Measurements from ENCODE around the gene CNTNAP5.

Gene CNTNAP5

DNA sequence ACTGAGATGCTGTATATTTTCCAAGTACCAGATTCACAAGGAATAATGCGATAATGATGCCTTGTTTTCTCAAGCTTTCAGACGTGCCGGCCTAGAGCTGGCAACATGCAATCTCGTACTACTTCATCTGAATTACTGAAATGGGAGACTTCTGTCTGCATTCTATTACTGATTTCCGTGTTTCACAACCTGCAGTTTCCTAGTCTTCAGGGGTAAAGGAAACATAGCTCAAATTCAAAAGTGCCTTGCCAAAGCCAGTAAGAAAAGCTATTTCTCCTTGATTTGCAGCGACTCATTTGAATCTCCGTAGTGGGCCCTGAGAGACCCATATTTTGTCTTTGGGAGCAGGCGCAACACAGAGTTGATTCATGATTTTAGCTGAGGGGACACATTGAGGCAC is 289.0 kb downstream of the CNTNAP5 start:
- Histone ChIP-seq H3K79me2 (ENCODE audit: control insufficient read depth, insufficient read depth, low read length, poor library complexity) (no peaks in the 10 kb centered on the region), H3K27me3 (ENCODE audit: insufficient read depth, low read length) (no peaks in the 10 kb centered on the region), H3K14ac (ENCODE audit: low read length) (no peak overlapping the region), H2BK12ac (ENCODE audit: low read length) (no peak overlapping the region), H4K8ac (ENCODE audit: low read depth, low read length) (no peak overlapping the region), H3K9me3 (ENCODE audit: insufficient read depth, low read depth, low read length) (no peaks in the 10 kb centered on the region), H3K4me1 (ENCODE audit: control insufficient read depth in 1 of 2, insufficient read depth in 2 of 2, low read length in 2 of 2) (no peaks in the 10 kb centered on the region), H3K36me3 (ENCODE audit: control insufficient read depth in 1 of 2, insufficient read depth in 2 of 2, low read length in 2 of 2) (no peaks in the 10 kb centered on the region), H3K4me3 (ENCODE audit: low read depth, low read length) (no peak overlapping the region), H3K4me2 (ENCODE audit: low read length) (no peak overlapping the region), H3K27ac (ENCODE audit: low read depth, low read length) (no peak overlapping the region), H2BK120ac (ENCODE audit: insufficient read depth, low read length, poor library complexity) (no peak overlapping the region), H4K12ac (ENCODE audit: low read depth, low read length) (no peak overlapping the region), H4K91ac (ENCODE audit: low read depth, low read length) (no peak overlapping the region), H2AFZ (ENCODE audit: insufficient read depth, low read length, poor library complexity) (no peak overlapping the region), H3K23ac (ENCODE audit: low read length) (no peak overlapping the region), H3K18ac (ENCODE audit: low read length) (no peak overlapping the region), H2BK5ac (ENCODE audit: low read depth, low read length, poor library complexity) (no peak overlapping the region), H3K79me1 (ENCODE audit: low read length) (no peaks in the 10 kb centered on the region), H3K4ac (ENCODE audit: low read depth, low read length) (no peak overlapping the region), H2AK5ac (ENCODE audit: low read length) (no peak overlapping the region), H3K9ac (ENCODE audit: low read length) (no peak overlapping the region)
- DNase-seq: no peak
- WGBS (ENCODE audit: extremely low coverage, insufficient coverage, insufficient read length): no CpG with 5 or more reads among the region's 8 CpGs

DNA sequence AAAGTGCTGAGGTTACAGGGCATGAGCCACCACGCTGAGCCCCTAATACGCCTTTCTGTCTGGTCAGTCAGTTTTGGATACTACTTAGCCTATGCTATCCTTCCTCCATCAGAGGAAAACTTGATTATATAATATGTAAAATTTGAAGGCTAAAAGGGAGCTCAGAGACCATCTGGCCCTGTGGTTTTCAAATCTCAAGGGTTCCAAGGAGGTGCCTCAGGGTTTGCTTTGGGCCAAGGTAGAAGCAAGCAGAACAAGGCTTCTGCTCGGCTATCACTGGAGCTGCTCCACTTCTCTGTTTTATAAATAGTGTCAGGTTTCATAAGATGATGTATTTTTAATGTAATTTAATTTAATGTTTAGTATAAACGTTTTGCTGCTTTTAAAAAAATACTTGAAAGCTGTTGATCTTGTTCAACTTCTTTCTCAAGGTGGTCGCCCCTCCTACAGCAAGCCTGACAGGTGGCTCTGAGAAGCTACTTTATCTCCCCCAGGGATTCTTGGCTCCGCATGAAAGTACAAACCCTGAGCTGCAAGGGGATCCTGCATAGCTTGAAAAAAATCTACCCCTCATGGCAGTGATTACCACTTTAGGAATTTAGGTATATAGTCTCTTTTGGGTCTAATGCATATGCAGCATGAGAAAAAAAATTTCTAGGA is 290.3 kb downstream of the CNTNAP5 start:
- H3K27me3 ChIP-seq (ENCODE audit: insufficient read depth, low read length): no peaks in the 10 kb centered on the region
- no peaks in the 10 kb centered on the region for H3K36me3 ChIP-seq (ENCODE audit: control insufficient read depth in 1 of 2, insufficient read depth in 2 of 2, low read length in 2 of 2)
- no peak overlapping the region for H2BK120ac ChIP-seq (ENCODE audit: insufficient read depth, low read length, poor library complexity)
- no peak overlapping the region for H3K14ac ChIP-seq (ENCODE audit: low read length)
- H2AK5ac ChIP-seq (ENCODE audit: low read length): no peak overlapping the region
- H3K4me3 ChIP-seq (ENCODE audit: low read depth, low read length): no peak overlapping the region
- no peak overlapping the region for H3K9ac ChIP-seq (ENCODE audit: low read length)
- H3K4me1 ChIP-seq (ENCODE audit: control insufficient read depth in 1 of 2, insufficient read depth in 2 of 2, low read length in 2 of 2): no peaks in the 10 kb centered on the region
- H3K79me2 ChIP-seq (ENCODE audit: control insufficient read depth, insufficient read depth, low read length, poor library complexity): no peaks in the 10 kb centered on the region
- H2AFZ ChIP-seq (ENCODE audit: insufficient read depth, low read length, poor library complexity): no peak overlapping the region
- no peaks in the 10 kb centered on the region for H3K79me1 ChIP-seq (ENCODE audit: low read length)
- no peak overlapping the region for H3K23ac ChIP-seq (ENCODE audit: low read length)
- H2BK12ac ChIP-seq (ENCODE audit: low read length): no peak overlapping the region
- no peak overlapping the region for H3K18ac ChIP-seq (ENCODE audit: low read length)
- DNase-seq: no peak
- no peak overlapping the region for H4K12ac ChIP-seq (ENCODE audit: low read depth, low read length)
- no peak overlapping the region for H3K27ac ChIP-seq (ENCODE audit: low read depth, low read length)
- H3K9me3 ChIP-seq (ENCODE audit: insufficient read depth, low read depth, low read length): no peaks in the 10 kb centered on the region
- no peak overlapping the region for H4K8ac ChIP-seq (ENCODE audit: low read depth, low read length)
- WGBS (ENCODE audit: extremely low coverage, insufficient coverage, insufficient read length): 100% methylated on average over 1 of the region's 6 CpGs
- no peak overlapping the region for H3K4me2 ChIP-seq (ENCODE audit: low read length)
- no peak overlapping the region for H4K91ac ChIP-seq (ENCODE audit: low read depth, low read length)
- H3K4ac ChIP-seq (ENCODE audit: low read depth, low read length): no peak overlapping the region
- no peak overlapping the region for H2BK5ac ChIP-seq (ENCODE audit: low read depth, low read length, poor library complexity)

DNA sequence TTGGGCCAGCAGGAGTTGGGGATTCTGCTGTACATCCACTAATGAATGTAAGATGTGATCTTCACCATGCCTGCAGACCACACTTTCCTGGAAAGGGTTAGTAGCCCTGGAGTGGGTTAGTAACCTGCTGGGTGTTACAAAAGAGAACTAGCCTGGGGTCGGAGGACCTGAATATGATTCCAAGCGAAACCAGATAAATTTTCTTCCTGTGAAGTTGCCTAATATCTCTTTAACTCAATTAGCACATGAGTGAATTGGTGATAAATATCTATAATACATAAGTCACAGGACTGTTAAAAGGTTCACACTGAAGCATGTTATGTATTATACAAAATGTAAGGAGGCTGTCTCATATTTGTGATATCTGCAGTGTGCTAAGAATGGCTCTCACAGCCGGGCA is 291.0 kb downstream of the CNTNAP5 start:
- no CpG with 5 or more reads among the region's 3 CpGs for WGBS (ENCODE audit: extremely low coverage, insufficient coverage, insufficient read length)
- H2BK12ac ChIP-seq (ENCODE audit: low read length): no peak overlapping the region

DNA sequence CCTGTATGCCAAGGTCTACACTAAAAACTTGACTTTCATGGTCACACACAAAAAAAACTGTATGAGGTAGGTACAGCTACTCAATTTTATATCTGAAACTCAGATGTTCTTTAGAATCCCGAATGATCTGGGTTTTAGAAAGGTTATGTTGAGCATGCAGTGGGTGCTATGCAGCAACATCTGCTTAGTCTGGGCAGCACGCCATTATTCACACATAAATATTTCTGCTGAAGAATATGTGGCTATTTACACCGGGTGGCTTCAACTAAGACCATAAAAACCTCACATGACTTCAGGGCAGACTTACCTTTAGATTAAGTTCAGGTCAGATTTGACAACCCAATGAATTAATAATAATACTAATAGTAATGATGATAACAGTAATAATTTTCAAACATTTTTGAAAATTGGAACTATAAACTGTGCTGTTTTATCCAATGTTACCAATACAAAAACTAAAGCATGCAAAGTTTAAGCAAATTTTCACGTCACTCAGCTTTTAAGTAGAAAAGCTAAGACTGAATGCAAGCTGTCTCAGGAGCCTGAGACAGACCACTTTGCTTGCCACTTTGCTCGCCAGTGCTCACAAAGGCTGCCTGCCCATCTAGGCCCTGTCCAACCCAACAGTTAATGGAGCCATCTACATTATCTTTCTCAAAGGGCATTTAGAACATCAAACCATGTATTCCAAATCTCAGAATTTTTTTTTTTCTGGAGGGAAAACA is 292.0 kb downstream of the CNTNAP5 start:
- Histone ChIP-seq H3K18ac (ENCODE audit: low read length) (no peak overlapping the region), H2AK5ac (ENCODE audit: low read length) (no peak overlapping the region), H2BK12ac (ENCODE audit: low read length) (no peak overlapping the region), H4K8ac (ENCODE audit: low read depth, low read length) (no peak overlapping the region), H3K23ac (ENCODE audit: low read length) (no peak overlapping the region), H2AFZ (ENCODE audit: insufficient read depth, low read length, poor library complexity) (no peak overlapping the region), H3K4ac (ENCODE audit: low read depth, low read length) (no peak overlapping the region), H2BK120ac (ENCODE audit: insufficient read depth, low read length, poor library complexity) (no peak overlapping the region), H3K27ac (ENCODE audit: low read depth, low read length) (no peak overlapping the region), H4K91ac (ENCODE audit: low read depth, low read length) (no peak overlapping the region), H3K9me3 (ENCODE audit: insufficient read depth, low read depth, low read length) (no peaks in the 10 kb centered on the region), H3K79me1 (ENCODE audit: low read length) (no peaks in the 10 kb centered on the region), H4K12ac (ENCODE audit: low read depth, low read length) (no peak overlapping the region), H3K4me1 (ENCODE audit: control insufficient read depth in 1 of 2, insufficient read depth in 2 of 2, low read length in 2 of 2) (no peaks in the 10 kb centered on the region), H3K4me3 (ENCODE audit: low read depth, low read length) (no peak overlapping the region), H3K14ac (ENCODE audit: low read length) (no peak overlapping the region), H3K4me2 (ENCODE audit: low read length) (no peak overlapping the region), H3K79me2 (ENCODE audit: control insufficient read depth, insufficient read depth, low read length, poor library complexity) (no peaks in the 10 kb centered on the region), H2BK5ac (ENCODE audit: low read depth, low read length, poor library complexity) (no peak overlapping the region), H3K9ac (ENCODE audit: low read length) (no peak overlapping the region), H3K36me3 (ENCODE audit: control insufficient read depth in 1 of 2, insufficient read depth in 2 of 2, low read length in 2 of 2) (no peaks in the 10 kb centered on the region), H3K27me3 (ENCODE audit: insufficient read depth, low read length) (no peaks in the 10 kb centered on the region)
- no peak for DNase-seq
- no CpG with 5 or more reads among the region's 5 CpGs for WGBS (ENCODE audit: extremely low coverage, insufficient coverage, insufficient read length)

More for the DNA sequence above, 291.0 kb downstream of the CNTNAP5 start:
- no peaks in the 10 kb centered on the region for H3K79me2 ChIP-seq (ENCODE audit: control insufficient read depth, insufficient read depth, low read length, poor library complexity)
- no peak overlapping the region for H3K4ac ChIP-seq (ENCODE audit: low read depth, low read length)
- no peak overlapping the region for H4K12ac ChIP-seq (ENCODE audit: low read depth, low read length)
- no peak overlapping the region for H4K8ac ChIP-seq (ENCODE audit: low read depth, low read length)
- no peaks in the 10 kb centered on the region for H3K9me3 ChIP-seq (ENCODE audit: insufficient read depth, low read depth, low read length)
- no peak overlapping the region for H3K9ac ChIP-seq (ENCODE audit: low read length)
- H3K4me2 ChIP-seq (ENCODE audit: low read length): no peak overlapping the region
- DNase-seq: no peak
- no peaks in the 10 kb centered on the region for H3K4me1 ChIP-seq (ENCODE audit: control insufficient read depth in 1 of 2, insufficient read depth in 2 of 2, low read length in 2 of 2)
- no peaks in the 10 kb centered on the region for H3K36me3 ChIP-seq (ENCODE audit: control insufficient read depth in 1 of 2, insufficient read depth in 2 of 2, low read length in 2 of 2)
- no peak overlapping the region for H2AFZ ChIP-seq (ENCODE audit: insufficient read depth, low read length, poor library complexity)
- no peak overlapping the region for H2AK5ac ChIP-seq (ENCODE audit: low read length)
- no peaks in the 10 kb centered on the region for H3K79me1 ChIP-seq (ENCODE audit: low read length)
- no peaks in the 10 kb centered on the region for H3K27me3 ChIP-seq (ENCODE audit: insufficient read depth, low read length)
- no peak overlapping the region for H4K91ac ChIP-seq (ENCODE audit: low read depth, low read length)
- no peak overlapping the region for H2BK120ac ChIP-seq (ENCODE audit: insufficient read depth, low read length, poor library complexity)
- no peak overlapping the region for H3K23ac ChIP-seq (ENCODE audit: low read length)
- no peak overlapping the region for H3K18ac ChIP-seq (ENCODE audit: low read length)
- H3K14ac ChIP-seq (ENCODE audit: low read length): no peak overlapping the region
- no peak overlapping the region for H3K27ac ChIP-seq (ENCODE audit: low read depth, low read length)
- no peak overlapping the region for H2BK5ac ChIP-seq (ENCODE audit: low read depth, low read length, poor library complexity)
- H3K4me3 ChIP-seq (ENCODE audit: low read depth, low read length): no peak overlapping the region
